Common myeloid progenitor, CD34-positive (primary cell): Measurements from ENCODE around the gene STOM.

Source experiments
- CTCF ChIA-PET: fragments of 350-600 bp; sonication (Branson Sonifier 250); formaldehyde crosslinking; loops from one replicate; lab custom pipeline; 2021; ENCODE audit warnings: antibody characterized with exemption; lab: Charles Lee
- POLR2A ChIA-PET: fragments of 350-600 bp; sonication (Branson Sonifier 250); formaldehyde crosslinking; loops from one replicate; lab custom pipeline; 2021; ENCODE audit warnings: antibody characterized with exemption; lab: Charles Lee
- DNase-seq, 3 donors: peaks; one replicate each; pipeline versions ENCODE4 v3.0.0 to v3.0.0-alpha.2; 2013
- H3K27ac ChIP-seq, 2 experiments: 1 replicate in 1 of 2; 2 replicates in 1 of 2; pipeline ENCODE4 v1.7.0; 2013; ENCODE audit warnings: inconsistent platforms in 2 of 2, low read length in 2 of 2, mild to moderate bottlenecking in 2 of 2, low read depth in 1 of 2, moderate library complexity in 1 of 2; ENCODE audit not compliant: severe bottlenecking in 2 of 2, insufficient read depth in 1 of 2, poor library complexity in 1 of 2
- H3K27me3 ChIP-seq, 5 experiments: replicated peaks in 2 of 5; 1 replicate in 3 of 5; 2 replicates in 2 of 5; pipeline versions ENCODE4 v1.6.1 to v1.7.0; 2013; ENCODE audit warnings: low read length in 4 of 5, mild to moderate bottlenecking in 2 of 5, moderate library complexity in 2 of 5, inconsistent platforms in 1 of 5; ENCODE audit not compliant: insufficient read depth in 5 of 5, control insufficient read depth in 4 of 5
- H3K36me3 ChIP-seq, 4 experiments: 1 replicate in 2 of 4; 2 replicates in 2 of 4; pipeline versions ENCODE4 v1.6.1 to v1.7.0; 2013; ENCODE audit warnings: low read length in 3 of 4, control low read depth in 1 of 4, mild to moderate bottlenecking in 1 of 4; ENCODE audit not compliant: control insufficient read depth in 4 of 4, insufficient read depth in 4 of 4
- H3K4me1 ChIP-seq, 4 experiments: 1 replicate in 3 of 4; 2 replicates in 1 of 4; pipeline versions ENCODE4 v1.6.1 to v1.7.1; 2013; ENCODE audit warnings: low read length in 3 of 4, mild to moderate bottlenecking in 3 of 4, control low read depth in 1 of 4, inconsistent platforms in 1 of 4, moderate library complexity in 1 of 4; ENCODE audit not compliant: control insufficient read depth in 4 of 4, insufficient read depth in 4 of 4; ENCODE audit errors: control extremely low read depth in 1 of 4
- H3K4me3 ChIP-seq, 7 experiments: 1 replicate in 4 of 7; 2 replicates in 3 of 7; pipeline versions ENCODE4 v1.5.1 to v1.7.0; 2013; ENCODE audit warnings: mild to moderate bottlenecking in 7 of 7, low read length in 6 of 7, moderate library complexity in 6 of 7, inconsistent platforms in 2 of 7, low read depth in 2 of 7, control low read depth in 1 of 7; ENCODE audit not compliant: insufficient read depth in 4 of 7, control insufficient read depth in 1 of 7; ENCODE audit errors: extremely low read depth in 1 of 7
- H3K9me3 ChIP-seq, 5 experiments: 1 replicate in 4 of 5; 2 replicates in 1 of 5; pipeline versions ENCODE4 v1.6.1 to v1.7.1; 2013; ENCODE audit warnings: low read length in 4 of 5, mild to moderate bottlenecking in 2 of 5, inconsistent platforms in 1 of 5, low read depth in 1 of 5, moderate library complexity in 1 of 5; ENCODE audit not compliant: control insufficient read depth in 4 of 5, insufficient read depth in 2 of 5; ENCODE audit errors: control extremely low read depth in 1 of 5
- WGBS: methylation state at CpG from one replicate; pipeline ENCODE4 v1.1.5; 2013; ENCODE audit not compliant: insufficient coverage; 5-methylcytosine and 5-hydroxymethylcytosine counted together

Gene STOM

DNA sequence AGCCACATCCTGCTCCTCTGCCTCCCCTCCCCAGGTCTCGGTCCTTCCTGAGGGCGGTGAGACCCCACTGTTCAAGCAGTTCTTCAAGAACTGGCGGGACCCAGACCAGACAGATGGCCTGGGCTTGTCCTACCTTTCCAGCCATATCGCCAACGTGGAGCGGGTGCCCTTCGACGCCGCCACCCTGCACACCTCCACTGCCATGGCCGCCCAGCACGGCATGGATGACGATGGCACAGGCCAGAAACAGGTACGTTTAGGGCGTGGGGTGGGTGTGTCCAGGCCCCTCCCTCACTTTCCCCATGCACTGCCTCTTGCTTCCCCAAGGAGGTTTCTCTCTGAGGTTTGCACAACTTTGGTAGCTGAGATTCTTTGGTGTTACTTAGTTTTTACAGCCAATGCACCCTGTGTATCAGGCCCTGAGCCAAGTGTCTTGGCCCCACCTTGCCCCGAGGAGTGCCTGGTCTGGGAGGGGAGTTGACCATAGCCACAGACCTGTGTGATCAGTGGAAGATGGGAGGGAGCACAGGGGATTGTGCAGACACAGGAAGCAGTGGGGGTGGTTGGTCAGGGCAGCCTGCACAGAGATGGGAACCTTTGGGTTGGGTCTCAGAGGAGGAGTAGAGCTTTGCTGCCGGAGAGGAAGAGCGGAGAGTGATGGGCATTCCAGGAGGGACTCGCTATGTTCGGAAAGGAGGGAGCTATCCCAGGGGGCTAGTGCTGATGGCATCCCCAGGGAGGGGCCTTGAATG, 51.2 kb downstream of the STOM start:
- 98% methylated on average over 19 of the region's 19 CpGs for WGBS
- ChIA-PET POLR2A (interaction anchor here (0.7 kb wide), 1 partner anchor 157 kb away, joined by 3 read pairs; no protein-coding TSS in a partner anchor), CTCF (interaction anchor here (0.6 to 10.8 kb wide), 34 partner anchors 9 to 121 kb away, joined by 3 to 236 read pairs (median 6); partner anchors contain the start of gene GSN)
- H3K4me1 ChIP-seq = peaks cover 0 to 18% (median 12%) of the 10 kb centered on the region in 4 experiments
- H3K4me3 ChIP-seq = no peak overlapping the region
- no peak overlapping the region for H3K27ac ChIP-seq
- no peaks in the 10 kb centered on the region for H3K9me3 ChIP-seq
- peaks cover 0 to 37% (median 28%) of the 10 kb centered on the region in 4 experiments for H3K36me3 ChIP-seq
- no peak for DNase-seq
- no peaks in the 10 kb centered on the region for H3K27me3 ChIP-seq

DNA sequence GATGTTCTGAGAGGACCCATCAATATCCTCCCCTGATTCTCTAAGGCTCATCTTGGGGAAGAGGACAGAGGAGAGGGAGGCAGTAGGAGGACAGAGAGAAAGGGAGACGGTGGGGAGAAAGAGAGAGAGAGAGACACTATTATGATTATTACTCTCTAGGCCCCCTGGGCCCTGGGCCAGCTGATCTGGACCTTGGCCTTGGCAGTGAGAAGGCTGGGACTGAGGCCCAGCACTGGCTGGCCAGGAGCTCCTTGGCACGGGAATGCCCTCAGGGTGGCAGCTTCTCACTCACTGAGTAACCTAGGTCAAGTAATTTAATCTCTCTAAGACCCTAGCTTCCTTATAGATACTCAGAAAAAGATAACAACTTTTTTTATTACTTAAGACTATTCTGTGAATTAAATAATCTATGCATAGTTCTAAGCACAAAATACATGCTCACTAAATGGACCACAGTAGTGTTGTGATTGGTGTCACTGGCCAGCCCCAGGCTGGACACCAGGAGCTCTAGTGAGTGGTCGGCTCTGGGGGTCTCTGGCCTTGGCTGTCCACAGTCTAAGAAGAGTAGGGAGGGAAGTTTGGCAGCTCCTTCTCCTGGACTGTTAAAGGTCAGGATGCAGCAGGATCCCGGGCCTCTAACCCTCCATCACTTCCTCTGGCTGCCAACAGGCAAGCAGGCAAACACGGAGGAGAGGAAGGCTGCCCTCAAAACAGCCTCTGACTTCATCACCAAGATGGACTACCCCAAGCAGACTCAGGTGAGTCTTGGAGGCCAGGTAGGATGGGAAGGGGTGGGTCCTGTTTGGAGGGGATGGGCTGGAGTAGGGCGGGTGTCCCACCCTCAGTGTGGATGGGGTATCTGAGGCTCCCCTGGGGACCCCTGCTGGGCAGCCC, 52.1 kb downstream of the STOM start:
- ChIA-PET POLR2A (no interaction called here), CTCF (interaction anchor here (0.8 to 10.8 kb wide), 16 partner anchors 8 to 104 kb away, joined by 3 to 236 read pairs (median 5); no protein-coding TSS in a partner anchor)
- H3K4me1 ChIP-seq = peaks cover 0 to 18% (median 12%) of the 10 kb centered on the region in 4 experiments
- no peaks in the 10 kb centered on the region for H3K27me3 ChIP-seq
- peaks cover 0 to 44% (median 33%) of the 10 kb centered on the region in 4 experiments for H3K36me3 ChIP-seq
- no peak overlapping the region for H3K27ac ChIP-seq
- WGBS = 96% methylated on average over 4 of the region's 6 CpGs
- DNase-seq = no peak
- no peak overlapping the region for H3K4me3 ChIP-seq
- no peaks in the 10 kb centered on the region for H3K9me3 ChIP-seq

DNA sequence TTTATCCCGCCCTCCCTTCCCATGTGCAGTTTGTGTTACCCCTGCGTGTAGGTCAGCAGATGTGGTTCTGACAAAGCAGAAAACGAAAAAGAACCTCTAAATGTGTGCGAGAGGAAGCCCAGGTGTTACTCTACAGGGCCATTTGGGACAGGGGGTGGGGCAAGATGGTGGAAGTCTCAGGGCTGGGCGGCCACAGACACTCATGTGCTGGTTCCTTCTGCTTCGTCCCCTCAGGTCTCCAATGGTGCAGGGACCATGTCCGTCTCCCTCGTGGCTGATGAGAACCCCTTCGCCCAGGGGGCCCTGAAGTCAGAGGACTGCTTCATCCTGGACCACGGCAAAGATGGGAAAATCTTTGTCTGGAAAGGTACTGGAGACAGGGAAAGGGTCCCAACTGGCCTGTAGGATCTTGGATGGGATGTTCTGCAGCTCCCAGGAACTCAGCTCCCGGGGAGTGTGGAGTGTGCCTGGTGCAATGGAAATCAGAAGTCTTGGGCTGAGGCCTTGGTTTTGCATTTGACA, 53.1 kb downstream of the STOM start:
- 95% methylated on average over 6 of the region's 11 CpGs for WGBS
- H3K27ac ChIP-seq = no peak overlapping the region
- no peak overlapping the region for H3K4me3 ChIP-seq
- ChIA-PET CTCF (interaction anchor here (1.1 to 10.8 kb wide), 14 partner anchors 7 to 103 kb away, joined by 3 to 236 read pairs (median 5); no protein-coding TSS in a partner anchor), POLR2A (no interaction called here)
- H3K27me3 ChIP-seq = no peaks in the 10 kb centered on the region
- H3K36me3 ChIP-seq = peaks cover 3 to 53% (median 35%) of the 10 kb centered on the region in 4 experiments
- no peaks in the 10 kb centered on the region for H3K9me3 ChIP-seq
- peaks cover 0 to 13% (median 9%) of the 10 kb centered on the region in 4 experiments for H3K4me1 ChIP-seq
- no peak for DNase-seq

DNA sequence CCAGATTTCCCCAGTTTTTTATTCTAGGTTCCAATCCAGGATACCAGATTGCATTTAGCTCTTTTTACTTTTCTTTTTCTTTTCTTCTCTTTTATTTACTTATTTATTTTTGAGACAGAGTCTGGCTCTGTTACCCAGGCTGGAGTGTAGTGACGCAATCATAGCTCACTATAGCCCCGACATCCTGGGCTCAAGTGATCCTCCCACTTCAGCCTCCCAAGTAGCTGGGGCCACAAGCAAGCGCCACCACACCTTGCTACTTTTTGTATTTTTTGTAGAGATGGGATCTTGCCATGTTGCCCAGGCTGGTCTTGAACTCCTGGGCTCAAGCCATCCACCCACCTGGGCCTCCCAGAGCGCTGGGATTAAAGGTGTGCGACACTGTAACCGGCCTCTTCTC, 53.7 kb downstream of the STOM start:
- peaks cover 0 to 12% (median 9%) of the 10 kb centered on the region in 4 experiments for H3K4me1 ChIP-seq
- no peak overlapping the region for H3K27ac ChIP-seq
- H3K36me3 ChIP-seq = peaks cover 8 to 57% (median 40%) of the 10 kb centered on the region in 4 experiments
- H3K4me3 ChIP-seq = no peak overlapping the region
- ChIA-PET POLR2A (no interaction called here), CTCF (interaction anchor here (0.6 to 10.8 kb wide), 14 partner anchors 10 to 536 kb away, joined by 3 to 236 read pairs (median 4); no protein-coding TSS in a partner anchor)
- H3K27me3 ChIP-seq = no peaks in the 10 kb centered on the region
- no peaks in the 10 kb centered on the region for H3K9me3 ChIP-seq
- 100% methylated on average over 2 of the region's 6 CpGs for WGBS
- no peak for DNase-seq

DNA sequence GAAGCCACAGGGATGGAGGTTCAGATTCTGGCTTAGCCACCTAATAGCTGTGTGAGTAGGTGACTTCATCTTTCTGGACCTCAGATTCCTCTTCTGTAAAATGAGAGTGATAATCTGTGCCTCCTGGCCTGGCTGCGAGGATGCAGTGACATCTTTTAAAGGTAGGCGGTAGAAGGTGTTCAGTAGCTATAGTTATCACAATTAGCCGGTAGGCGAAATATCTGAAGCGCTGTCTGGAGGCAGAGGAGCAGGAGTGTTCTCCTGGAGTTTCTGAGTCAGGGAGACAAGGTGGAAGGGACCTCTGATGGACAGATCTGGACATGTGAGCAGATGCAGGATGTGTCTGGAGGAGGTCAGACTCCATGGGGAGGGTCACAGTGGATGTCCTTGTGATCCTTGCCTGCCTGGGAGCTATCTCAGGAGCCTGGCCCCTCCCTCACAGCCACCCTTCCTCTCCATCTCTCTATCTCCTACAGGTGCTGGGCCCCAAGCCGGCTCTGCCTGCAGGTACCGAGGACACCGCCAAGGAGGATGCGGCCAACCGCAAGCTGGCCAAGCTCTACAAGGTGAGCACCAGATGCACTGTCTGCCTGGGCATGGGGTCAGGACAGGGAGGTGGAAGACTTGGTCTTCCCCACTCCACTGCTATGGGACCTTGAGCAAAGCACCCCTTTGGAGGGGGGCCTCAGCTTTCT, 56.4 kb downstream of the STOM start:
- WGBS = 100% methylated on average over 8 of the region's 10 CpGs
- no peak overlapping the region for H3K4me3 ChIP-seq

DNA sequence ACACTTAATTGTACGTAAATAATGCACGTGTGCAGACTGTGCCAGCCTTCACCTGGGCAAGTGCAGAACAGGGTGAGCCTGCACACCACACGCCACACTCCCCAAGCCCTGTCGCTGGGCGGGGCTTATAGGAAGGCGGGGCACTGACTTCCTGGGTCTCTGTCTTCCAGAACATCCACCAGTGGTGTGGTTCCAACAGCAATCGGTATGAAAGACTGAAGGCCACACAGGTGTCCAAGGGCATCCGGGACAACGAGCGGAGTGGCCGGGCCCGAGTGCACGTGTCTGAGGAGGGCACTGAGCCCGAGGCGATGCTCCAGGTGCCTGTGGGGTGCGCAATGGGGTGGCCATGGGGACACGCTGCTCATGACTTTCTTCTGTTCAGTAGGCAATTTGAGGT, 57.9 kb downstream of the STOM start:
- WGBS = 97% methylated on average over 16 of the region's 17 CpGs
- ChIA-PET POLR2A (no interaction called here), CTCF (interaction anchor here (2.1 to 10.1 kb wide), 2 partner anchors 13 to 98 kb away, joined by 7 to 119 read pairs; no protein-coding TSS in a partner anchor)
- H3K27me3 ChIP-seq = no peaks in the 10 kb centered on the region
- H3K4me1 ChIP-seq = no peaks in the 10 kb centered on the region
- H3K4me3 ChIP-seq = no peak overlapping the region
- no peaks in the 10 kb centered on the region for H3K9me3 ChIP-seq
- peaks cover 8 to 60% (median 43%) of the 10 kb centered on the region in 4 experiments for H3K36me3 ChIP-seq
- no peak for DNase-seq
- H3K27ac ChIP-seq = no peak overlapping the region

More for the DNA sequence above, 56.4 kb downstream of the STOM start:
- DNase-seq = no peak
- Histone ChIP-seq H3K36me3 (peaks cover 8 to 64% (median 44%) of the 10 kb centered on the region in 4 experiments), H3K27ac (no peak overlapping the region), H3K27me3 (no peaks in the 10 kb centered on the region), H3K4me1 (no peaks in the 10 kb centered on the region), H3K9me3 (no peaks in the 10 kb centered on the region)
- ChIA-PET CTCF (interaction anchor here (1.1 to 10.8 kb wide), 11 partner anchors 10 to 100 kb away, joined by 3 to 236 read pairs (median 5); no protein-coding TSS in a partner anchor), POLR2A (no interaction called here)
